GM12892 (cell line): Measurements from ENCODE around the gene PHACTR3.

Experiments used
- POLR2A ChIP-seq: IDR thresholded peaks from 2 replicates; pipeline ENCODE4 v1.6.1; 2011; ENCODE audit warnings: low read depth, low read length, control low read depth
- POLR2AphosphoS5 ChIP-seq: IDR thresholded peaks from 2 replicates; pipeline ENCODE4 v1.6.1; 2011; ENCODE audit warnings: low read depth, low read length, control low read depth
- TAF1 ChIP-seq: IDR thresholded peaks from 2 replicates; pipeline ENCODE4 v1.6.1; 2011; ENCODE audit warnings: low read depth, mild to moderate bottlenecking, control low read depth, low read length, borderline replicate concordance

GRCh38 chr20:59560588-59561227 lies 43.6 kb upstream of the PHACTR3 start:
- TF ChIP-seq POLR2AphosphoS5 (no peak), POLR2A (no peak), TAF1 (no peak)
